HG02610 (cell line): ENCODE results near the gene RAB4A.

Experiments used
- ATAC-seq: cut with Tn5 transposase; IDR thresholded peaks from one replicate; pipeline ENCODE4 v1.9.1; 2021; ENCODE audit warnings: mild to moderate bottlenecking, moderate library complexity; ENCODE audit not compliant: unreplicated experiment

Gene RAB4A, protein sequence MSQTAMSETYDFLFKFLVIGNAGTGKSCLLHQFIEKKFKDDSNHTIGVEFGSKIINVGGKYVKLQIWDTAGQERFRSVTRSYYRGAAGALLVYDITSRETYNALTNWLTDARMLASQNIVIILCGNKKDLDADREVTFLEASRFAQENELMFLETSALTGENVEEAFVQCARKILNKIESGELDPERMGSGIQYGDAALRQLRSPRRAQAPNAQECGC

GRCh38 chr1:229270547-229271447 is at the start of gene RAB4A:
Gene RAB4A (plus strand): TSS chr1:229271111. CDS start chr1:229271340, 229 bp downstream.
- ATAC-seq, result peak; percentile 90

DNA sequence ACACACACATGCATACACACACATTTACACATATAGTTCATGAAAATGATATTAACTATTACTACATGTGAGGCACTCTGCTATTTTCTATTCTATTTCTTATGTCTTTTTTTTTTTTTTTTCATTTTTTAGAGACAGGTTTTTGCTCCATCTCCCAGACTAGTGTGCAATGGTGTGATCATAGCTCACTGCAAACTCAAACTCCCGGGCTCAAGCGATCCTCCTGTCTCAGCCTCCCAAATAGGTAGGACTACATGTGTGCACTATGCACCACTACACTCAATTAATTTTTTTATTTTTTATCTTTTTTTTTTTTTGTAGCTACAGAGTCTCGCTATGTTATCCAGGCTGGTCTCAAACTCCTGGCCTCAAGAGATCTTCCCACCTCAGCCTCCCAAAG is 48.8 kb upstream of the RAB4A start:
- no peak for ATAC-seq

DNA sequence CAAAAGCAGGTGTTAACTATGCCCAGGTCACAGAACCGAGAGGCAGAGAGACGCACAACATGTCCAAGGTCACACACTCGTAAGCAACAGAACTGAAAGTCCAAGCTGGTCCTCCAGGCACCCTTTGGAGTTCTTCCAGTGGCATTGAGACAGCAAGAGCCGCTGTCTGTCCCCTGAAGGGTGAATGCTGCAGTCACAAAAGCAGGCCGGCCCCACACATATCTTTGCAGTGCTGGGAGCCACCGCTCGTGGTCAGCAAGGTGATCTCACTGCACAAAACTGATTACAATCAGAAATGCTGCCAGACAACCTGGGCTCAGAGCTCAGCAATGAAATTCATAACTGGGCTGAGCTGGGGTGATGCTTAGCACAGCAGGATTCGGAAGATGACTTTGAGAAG is 47.4 kb upstream of the RAB4A start:
- ATAC-seq, result no peak

GRCh38 chr1:229224308-229224707 is 46.6 kb upstream of the RAB4A start:
- no peak for ATAC-seq

GRCh38 chr1:229225331-229225782 is 45.6 kb upstream of the RAB4A start:
- no peak for ATAC-seq

DNA sequence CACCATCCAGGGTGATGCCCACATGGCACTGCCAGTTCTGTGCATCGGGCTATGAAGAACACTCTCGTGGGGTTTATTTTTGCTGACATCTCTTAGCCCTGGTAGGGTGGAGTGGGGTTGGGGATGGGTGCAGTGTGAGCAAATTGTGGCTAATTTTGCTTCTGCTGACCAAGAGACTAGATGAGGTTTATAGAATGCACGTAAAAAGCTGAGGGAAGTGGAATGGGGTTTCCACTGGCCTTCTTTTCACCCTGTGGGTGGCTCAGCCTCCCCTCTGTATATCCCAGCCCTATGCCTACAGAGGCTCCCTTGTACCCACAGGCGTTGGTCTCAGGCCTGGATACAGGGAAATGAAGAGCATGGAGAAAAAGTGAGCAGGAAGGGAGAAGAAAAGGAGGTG is 44.1 kb upstream of the RAB4A start:
- ATAC-seq, result no peak

GRCh38 chr1:229227298-229227919 is 43.5 kb upstream of the RAB4A start:
- ATAC-seq, result no peak

DNA sequence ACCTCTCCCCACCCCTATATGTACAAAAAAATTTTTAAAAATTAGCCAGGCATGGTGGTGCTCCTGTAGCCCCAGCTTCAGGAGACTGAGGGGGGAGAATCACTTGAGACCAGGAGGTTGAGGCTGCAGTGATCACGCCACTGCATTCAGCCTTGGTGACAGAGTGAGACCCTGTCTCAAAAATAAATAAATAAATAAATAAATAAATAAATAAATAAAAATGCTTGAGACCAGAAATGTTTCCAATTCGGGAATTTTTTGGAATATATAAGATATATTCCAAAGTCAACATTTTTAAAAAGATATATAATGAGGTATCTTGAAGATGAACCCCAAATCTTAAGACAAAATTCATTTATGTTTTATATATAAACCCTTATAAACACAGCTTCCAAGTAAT is 42.4 kb upstream of the RAB4A start:
- ATAC-seq, result no peak

DNA sequence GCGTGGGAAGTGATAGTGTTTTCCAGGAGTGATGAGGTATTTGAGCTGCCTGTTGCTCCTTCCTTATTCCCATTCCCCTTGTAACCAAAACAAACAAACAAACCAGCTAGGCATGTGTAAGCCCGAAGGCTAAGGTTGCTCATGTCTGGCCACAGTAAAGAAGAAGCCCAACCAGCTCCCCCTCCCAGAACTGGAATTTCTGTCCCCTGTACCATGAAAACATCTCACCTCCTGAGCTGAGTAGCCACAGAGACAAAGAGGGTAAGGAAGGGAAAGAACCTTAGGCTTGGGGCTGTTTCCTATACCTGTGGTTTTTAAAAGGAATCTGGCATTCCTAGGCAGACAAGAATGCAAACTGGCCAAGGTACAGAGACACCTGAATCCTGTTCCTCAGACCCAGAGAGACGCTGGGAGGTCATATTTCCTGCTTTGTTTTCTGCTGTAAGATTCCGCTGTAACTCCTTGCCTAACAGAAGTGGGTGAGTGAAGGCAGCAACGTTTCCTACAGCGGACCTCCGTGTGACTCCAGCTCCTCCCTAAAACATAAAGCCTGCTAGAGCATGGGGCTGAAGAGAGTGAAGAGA is 41.7 kb upstream of the RAB4A start:
- no peak for ATAC-seq

GRCh38 chr1:229229721-229230139 is 41.2 kb upstream of the RAB4A start:
- ATAC-seq, result no peak

- peak; percentile 65 for ATAC-seq
These were observed 40.6 kb upstream of the RAB4A start for GRCh38 chr1:229230140-229230892.

DNA sequence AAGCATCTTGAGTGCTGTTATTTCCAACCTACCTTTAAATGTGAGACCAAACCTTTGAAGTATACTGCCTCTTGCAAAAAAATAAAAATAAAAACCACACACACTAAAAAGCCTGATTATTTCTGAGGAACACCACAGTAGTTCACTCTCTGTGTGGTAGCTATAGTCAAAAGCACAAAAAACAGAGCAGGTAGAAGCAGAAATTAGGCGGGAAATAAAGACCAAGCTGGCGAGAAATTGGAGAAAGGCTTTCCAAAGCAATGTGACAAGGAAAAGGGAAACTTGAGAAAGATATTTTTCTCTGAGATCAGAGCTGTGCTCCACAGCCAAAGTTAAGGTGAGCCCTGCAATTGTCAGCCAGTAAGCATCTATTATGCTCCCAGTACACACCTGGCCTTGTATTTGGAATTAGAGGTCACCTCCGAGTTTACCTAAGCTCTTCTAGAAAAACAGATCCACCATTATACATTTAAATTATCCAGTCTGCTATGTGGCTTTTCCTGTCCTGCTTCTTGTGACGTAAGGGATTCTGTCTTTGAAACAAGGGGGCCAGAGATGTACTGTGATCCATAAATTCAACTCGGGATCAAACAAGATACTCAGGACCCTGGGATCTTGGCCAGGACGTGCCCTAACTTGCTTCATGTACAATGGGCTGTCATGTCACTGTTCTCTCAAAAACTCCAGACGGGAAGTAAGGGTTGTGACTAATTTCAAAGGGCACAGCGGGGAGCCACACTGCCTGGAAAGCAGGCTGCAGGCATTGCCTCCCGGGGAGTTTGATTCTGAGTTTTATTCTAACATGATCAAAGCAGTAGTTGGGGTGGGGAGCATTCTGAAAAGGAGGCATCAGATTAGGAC is 39.8 kb upstream of the RAB4A start:
- no peak for ATAC-seq

GRCh38 chr1:229231754-229232119 is 39.2 kb upstream of the RAB4A start:
- ATAC-seq, result no peak

GRCh38 chr1:229234870-229235472 is 35.9 kb upstream of the RAB4A start:
- ATAC-seq, result no peak

- ATAC-seq, result no peak
These were observed 33.6 kb upstream of the RAB4A start for GRCh38 chr1:229237320-229237719.

DNA sequence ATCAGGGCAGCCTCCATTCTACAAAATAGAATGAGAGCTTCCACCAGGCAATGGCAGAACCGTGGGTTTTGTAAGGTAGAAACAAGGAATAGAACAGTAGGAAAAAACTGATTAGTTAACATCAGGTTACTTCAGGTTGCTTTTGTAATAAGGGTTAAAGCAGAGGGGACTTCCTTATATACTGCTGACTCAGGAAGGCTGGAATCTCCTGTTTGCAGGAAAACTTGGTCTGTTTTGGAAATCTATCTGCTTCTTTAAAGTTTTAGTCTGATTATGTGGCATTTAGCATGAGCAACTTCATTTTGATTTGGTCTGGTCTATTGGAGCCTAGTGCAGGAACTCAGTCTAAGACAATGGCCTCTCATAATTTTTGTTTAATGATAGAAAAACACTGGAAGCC is 32.7 kb upstream of the RAB4A start:
- ATAC-seq, result no peak

GRCh38 chr1:229238674-229239415 is 32.1 kb upstream of the RAB4A start:
- no peak for ATAC-seq

DNA sequence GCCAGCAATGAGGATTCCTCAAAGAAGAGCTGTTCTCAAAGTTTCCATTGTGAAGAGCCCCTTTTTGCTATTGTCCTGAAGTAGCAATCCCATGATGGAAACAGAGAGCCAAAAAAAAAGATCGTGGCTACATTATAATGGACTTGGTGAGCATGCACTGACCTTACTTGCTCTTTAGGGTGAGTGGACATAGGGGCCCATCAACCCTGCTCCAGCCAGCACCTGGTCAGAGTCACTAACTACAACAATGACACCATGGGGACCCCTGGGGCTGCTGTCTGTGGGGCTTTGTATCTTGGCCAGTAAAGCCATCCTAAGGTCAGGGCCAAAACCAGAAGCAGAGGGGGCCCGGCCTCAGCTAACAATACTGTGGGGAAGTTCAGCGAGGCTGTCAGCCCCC is 30.4 kb upstream of the RAB4A start:
- ATAC-seq, result no peak

GRCh38 chr1:229241390-229241789 is 29.5 kb upstream of the RAB4A start:
- ATAC-seq, result no peak
